HG03025 (cell line): ENCODE data around the gene CDC14C.

Source experiments
- ATAC-seq: cut with Tn5 transposase; IDR thresholded peaks from one replicate; pipeline ENCODE4 v1.9.1; 2021; ENCODE audit warnings: mild to moderate bottlenecking, moderate library complexity; ENCODE audit not compliant: unreplicated experiment, low FRiP score

CDC14C gene

DNA sequence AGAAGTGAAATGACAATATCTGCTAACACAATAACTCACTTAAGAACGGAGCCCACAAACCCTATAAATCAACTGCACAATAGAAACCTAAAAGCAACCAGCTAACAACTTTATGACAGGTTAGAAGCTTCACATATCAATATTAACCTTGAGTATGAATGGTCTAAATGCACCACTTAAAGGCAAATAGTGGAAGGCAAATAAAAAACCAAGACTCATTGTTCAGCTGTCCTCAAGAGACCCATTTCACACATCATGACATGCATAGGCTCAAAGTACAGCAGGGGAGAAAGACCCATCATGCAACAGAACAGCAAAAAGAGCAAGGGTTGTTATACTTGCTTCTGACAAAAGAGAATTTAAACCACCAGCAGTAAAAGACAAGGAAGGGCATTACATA is 46.8 kb downstream of the CDC14C start:
- no peak for ATAC-seq

DNA sequence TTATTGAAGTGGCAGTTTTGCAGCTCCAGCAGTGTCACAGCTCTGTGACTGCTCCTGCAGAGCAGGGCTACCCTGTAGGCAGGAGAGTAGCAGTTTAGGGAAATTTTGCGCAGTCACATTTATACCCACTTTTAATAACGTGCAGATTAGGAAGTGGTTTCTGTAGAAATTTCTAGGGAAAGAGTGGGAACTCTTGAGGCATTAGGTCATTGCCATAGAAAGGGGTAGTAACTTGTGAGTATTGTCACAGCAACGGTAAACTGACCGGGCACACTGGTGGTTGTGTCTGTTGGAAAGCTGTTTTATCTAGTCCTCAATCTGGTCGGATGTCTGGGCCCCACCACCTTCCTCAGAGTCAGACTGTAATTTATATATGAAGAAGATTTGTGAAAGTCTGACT is 51.9 kb downstream of the CDC14C start:
- no peak for ATAC-seq

DNA sequence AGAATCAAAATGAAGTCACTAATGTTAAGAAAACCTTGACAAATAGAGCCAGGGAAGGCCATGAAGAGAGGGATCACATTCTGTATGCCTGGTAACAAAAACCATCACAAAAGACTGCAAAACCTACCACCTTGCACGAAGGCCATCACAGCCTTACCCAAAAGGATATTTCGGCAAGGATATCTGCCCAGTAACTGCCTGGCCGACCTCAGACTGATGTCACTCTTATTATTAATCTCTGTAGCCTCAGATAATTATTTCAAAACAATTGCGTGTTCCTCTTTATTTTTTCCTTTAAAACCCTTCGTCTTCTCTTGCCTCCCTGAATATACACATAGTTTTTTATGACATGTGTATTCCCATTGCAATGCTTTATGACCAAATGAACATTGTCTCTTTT is 52.5 kb downstream of the CDC14C start:
- ATAC-seq, result no peak
